Effector memory CD8-positive, alpha-beta T cell (primary cell): Measurements from ENCODE around the gene NUP210L.

Experiments used
- ATAC-seq: fragments of 150-1000 bp; cut with Tn5 transposase; replicated peaks from 2 replicates; pipeline ENCODE4 v1.10.0; 2021; ENCODE audit warnings: mild to moderate bottlenecking, moderate library complexity
- DNase-seq, 3 experiments: peaks; one replicate each; pipeline ENCODE4 v3.0.0; 2021
- H3K27ac Mint-ChIP-seq, 2 donors: one replicate each; pipeline ENCODE4 v1.8.0; 2022; ENCODE audit warnings: mild to moderate bottlenecking in 2 of 2, mixed read lengths in 2 of 2, moderate library complexity in 2 of 2
- H3K27me3 Mint-ChIP-seq, 2 donors: one replicate each; pipeline ENCODE4 v1.8.0; 2022; ENCODE audit warnings: mixed read lengths in 2 of 2
- H3K36me3 Mint-ChIP-seq: one replicate; pipeline ENCODE4 v1.8.0; 2022; ENCODE audit warnings: mild to moderate bottlenecking, moderate library complexity, mixed read lengths; ENCODE audit not compliant: insufficient read depth
- H3K4me1 Mint-ChIP-seq, 2 donors: one replicate each; pipeline ENCODE4 v1.8.0; 2022; ENCODE audit warnings: low read depth in 2 of 2, mixed read lengths in 2 of 2
- H3K4me3 Mint-ChIP-seq, 2 donors: one replicate each; pipeline ENCODE4 v1.8.0; 2022; ENCODE audit warnings: mild to moderate bottlenecking in 2 of 2, mixed read lengths in 2 of 2, moderate library complexity in 2 of 2
- H3K9me3 Mint-ChIP-seq, 2 donors: one replicate each; pipeline ENCODE4 v1.8.0; 2022; ENCODE audit warnings: mixed read lengths in 2 of 2

The NUP210L gene

GRCh38 chr1:153958961-153959260 lies 196.0 kb downstream of the NUP210L start:
- H3K4me3 Mint-ChIP-seq = peak overlapping the region; percentile 89 to 90
- H3K36me3 Mint-ChIP-seq = peaks cover 11% of the 10 kb centered on the region
- ATAC-seq (no peak), DNase-seq (no peak)
- no peaks in the 10 kb centered on the region for H3K9me3 Mint-ChIP-seq
- peaks cover 44 to 45% of the 10 kb centered on the region in 2 donors for H3K4me1 Mint-ChIP-seq
- no peaks in the 10 kb centered on the region for H3K27me3 Mint-ChIP-seq
- peak overlapping the region; percentile 83 to 92 for H3K27ac Mint-ChIP-seq

GRCh38 chr1:153958111-153958960 lies 196.5 kb downstream of the NUP210L start, which contains the start of gene CRTC2:
Gene CRTC2, minus strand, starts transcription at chr1:153958612. Its CDS starts 115 bp downstream, at chr1:153958497.
- Mint-ChIP-seq H3K4me1 (peaks cover 42 to 43% of the 10 kb centered on the region in 2 donors), H3K27ac (peak within 1 kb of the TSS; percentile 83 to 92), H3K27me3 (no peaks in the 10 kb centered on the region), H3K9me3 (no peaks in the 10 kb centered on the region), H3K4me3 (peak within 1 kb of the TSS; percentile 89 to 90), H3K36me3 (peaks cover 14% of the 10 kb centered on the region)
- peak; percentile 95 to 98 (median 97) for DNase-seq
- ATAC-seq = peak; percentile 89

- peak overlapping the region; percentile 89 to 90 for H3K4me3 Mint-ChIP-seq
- H3K9me3 Mint-ChIP-seq = no peaks in the 10 kb centered on the region
- DNase-seq (peak; percentile 25 to 44 (median 32)), ATAC-seq (peak; percentile 28)
- H3K27ac Mint-ChIP-seq = peak overlapping the region; percentile 83 to 92
- H3K36me3 Mint-ChIP-seq = peaks cover 20% of the 10 kb centered on the region
- H3K27me3 Mint-ChIP-seq = no peaks in the 10 kb centered on the region
- H3K4me1 Mint-ChIP-seq = peaks cover 40 to 41% of the 10 kb centered on the region in 2 donors
Measured at GRCh38 chr1:153957744-153958110, 197.1 kb downstream of the NUP210L start.

- peaks cover 26% of the 10 kb centered on the region for H3K36me3 Mint-ChIP-seq
- H3K9me3 Mint-ChIP-seq = no peaks in the 10 kb centered on the region
- H3K4me3 Mint-ChIP-seq = peak overlapping the region; percentile 89 to 90
- peaks cover 34 to 39% of the 10 kb centered on the region in 2 donors for H3K4me1 Mint-ChIP-seq
- DNase-seq = no peak
- no peak for ATAC-seq
- H3K27ac Mint-ChIP-seq = peak overlapping the region; percentile 83 to 92
- no peaks in the 10 kb centered on the region for H3K27me3 Mint-ChIP-seq
Measured at GRCh38 chr1:153956997-153957715, 197.7 kb downstream of the NUP210L start.

DNA sequence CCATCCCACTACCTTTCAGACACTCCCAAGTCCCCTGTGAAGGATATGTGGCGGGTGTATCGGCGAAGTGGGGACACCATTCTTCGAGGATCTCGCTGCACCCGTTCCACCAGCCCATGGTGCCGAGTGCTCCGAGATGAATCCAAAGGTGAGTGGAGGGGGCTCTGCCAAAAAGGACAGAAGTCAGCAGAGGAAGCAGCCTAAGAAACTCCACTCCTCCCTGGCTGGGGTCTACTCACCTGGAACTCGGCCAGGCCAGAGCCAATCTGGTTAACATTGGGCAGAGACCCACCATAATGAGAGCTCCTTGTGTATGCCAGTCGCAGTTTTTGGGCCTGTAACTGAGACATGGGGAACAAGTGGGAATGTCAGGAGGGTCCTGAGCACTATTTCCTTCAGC lies 200.0 kb downstream of the NUP210L start:
- Mint-ChIP-seq H3K4me1 (peaks cover 34 to 39% of the 10 kb centered on the region in 2 donors), H3K4me3 (peak overlapping the region in 1 of 2 donors; percentile 35), H3K27me3 (no peaks in the 10 kb centered on the region), H3K9me3 (no peaks in the 10 kb centered on the region), H3K36me3 (peaks cover 47% of the 10 kb centered on the region), H3K27ac (peak overlapping the region; percentile 83 to 92)
- ATAC-seq (no peak), DNase-seq (no peak)

GRCh38 chr1:153953859-153954365 lies 201.0 kb downstream of the NUP210L start:
- peaks cover 49% of the 10 kb centered on the region for H3K36me3 Mint-ChIP-seq
- H3K27me3 Mint-ChIP-seq = no peaks in the 10 kb centered on the region
- H3K4me1 Mint-ChIP-seq = peaks cover 34 to 39% of the 10 kb centered on the region in 2 donors
- H3K9me3 Mint-ChIP-seq = no peaks in the 10 kb centered on the region
- no peak overlapping the region for H3K4me3 Mint-ChIP-seq
- peak overlapping the region; percentile 67 to 92 for H3K27ac Mint-ChIP-seq
- no peak for ATAC-seq
- no peak for DNase-seq

GRCh38 chr1:153951801-153952200 lies 203.1 kb downstream of the NUP210L start:
- peak overlapping the region in 1 of 2 donors; percentile 42 for H3K27ac Mint-ChIP-seq

DNA sequence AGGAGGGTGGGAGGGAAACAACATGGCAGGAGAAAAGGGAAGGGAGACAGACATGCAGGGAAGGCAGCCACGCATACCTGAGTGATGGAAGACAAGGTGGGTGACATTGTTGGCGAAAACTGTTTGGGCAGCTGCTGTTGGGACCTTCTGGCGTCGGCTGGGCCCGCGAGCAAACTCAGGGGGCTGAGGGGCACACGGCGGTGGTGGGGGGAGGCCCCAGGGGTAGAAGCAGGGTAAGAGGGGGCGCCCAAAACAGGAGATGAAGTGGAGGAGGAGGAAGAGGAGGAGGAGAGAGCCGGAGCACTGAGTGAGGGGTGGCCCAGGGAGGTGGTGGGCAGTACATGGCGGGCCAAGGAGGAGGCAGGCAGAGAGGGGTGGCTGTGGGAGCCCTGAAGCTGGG lies 203.7 kb downstream of the NUP210L start:
- Mint-ChIP-seq H3K27ac (peak overlapping the region in 1 of 2 donors; percentile 42), H3K36me3 (peaks cover 59% of the 10 kb centered on the region), H3K4me1 (peaks cover 25 to 30% of the 10 kb centered on the region in 2 donors), H3K27me3 (no peaks in the 10 kb centered on the region), H3K9me3 (no peaks in the 10 kb centered on the region), H3K4me3 (no peak overlapping the region)
- ATAC-seq (no peak), DNase-seq (no peak)

More at GRCh38 chr1:153951801-153952200, 203.1 kb downstream of the NUP210L start:
- Mint-ChIP-seq H3K4me3 (no peak overlapping the region), H3K27me3 (no peaks in the 10 kb centered on the region), H3K36me3 (peaks cover 59% of the 10 kb centered on the region), H3K4me1 (peaks cover 29 to 34% of the 10 kb centered on the region in 2 donors), H3K9me3 (no peaks in the 10 kb centered on the region)
- ATAC-seq (no peak), DNase-seq (no peak)

DNA sequence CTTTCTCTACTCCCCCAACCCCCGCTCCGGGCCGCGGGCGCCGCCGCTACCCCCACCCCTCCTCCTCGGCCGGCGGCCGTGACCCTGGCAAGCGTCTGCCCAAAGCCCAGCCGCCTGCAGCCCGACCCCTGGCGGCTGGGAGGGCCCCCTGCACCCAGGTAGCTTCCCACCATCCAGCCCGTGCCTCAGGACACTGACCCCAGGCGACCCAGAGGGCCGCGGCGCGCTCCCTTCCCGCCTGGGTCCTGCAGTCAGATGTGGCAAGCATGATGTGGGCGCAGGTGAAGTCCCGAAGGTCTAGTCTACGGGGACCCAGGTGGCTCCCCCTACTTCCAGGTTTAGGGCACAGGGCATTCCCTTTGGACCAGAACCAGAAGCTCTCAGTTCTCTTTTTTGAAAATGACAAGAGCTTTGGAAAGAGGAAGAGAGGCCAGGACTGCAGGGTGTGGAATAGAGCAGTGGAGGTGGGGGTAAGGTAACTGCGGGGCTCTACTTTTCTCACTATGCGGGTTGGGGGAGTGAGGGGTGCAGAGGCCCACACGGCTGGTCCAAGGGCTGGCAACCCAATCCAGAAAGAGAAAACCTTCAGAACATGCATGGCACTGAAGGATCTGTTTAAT lies 208.1 kb downstream of the NUP210L start, which contains the start of gene DENND4B:
Gene DENND4B (minus strand): TSS at position 97 of the 620 bp plus-strand sequence. CDS start 2,344 bp downstream, outside the sequence.
- peak within 1 kb of the TSS; percentile 93 to 94 for H3K4me3 Mint-ChIP-seq
- ATAC-seq (peak; percentile 54), DNase-seq (peak; percentile 65 to 69 (median 66))
- H3K27me3 Mint-ChIP-seq = no peaks in the 10 kb centered on the region
- no peaks in the 10 kb centered on the region for H3K9me3 Mint-ChIP-seq
- peak within 1 kb of the TSS; percentile 96 to 97 for H3K27ac Mint-ChIP-seq
- H3K36me3 Mint-ChIP-seq = peaks cover 74% of the 10 kb centered on the region
- peaks cover 39 to 40% of the 10 kb centered on the region in 2 donors for H3K4me1 Mint-ChIP-seq

DNA sequence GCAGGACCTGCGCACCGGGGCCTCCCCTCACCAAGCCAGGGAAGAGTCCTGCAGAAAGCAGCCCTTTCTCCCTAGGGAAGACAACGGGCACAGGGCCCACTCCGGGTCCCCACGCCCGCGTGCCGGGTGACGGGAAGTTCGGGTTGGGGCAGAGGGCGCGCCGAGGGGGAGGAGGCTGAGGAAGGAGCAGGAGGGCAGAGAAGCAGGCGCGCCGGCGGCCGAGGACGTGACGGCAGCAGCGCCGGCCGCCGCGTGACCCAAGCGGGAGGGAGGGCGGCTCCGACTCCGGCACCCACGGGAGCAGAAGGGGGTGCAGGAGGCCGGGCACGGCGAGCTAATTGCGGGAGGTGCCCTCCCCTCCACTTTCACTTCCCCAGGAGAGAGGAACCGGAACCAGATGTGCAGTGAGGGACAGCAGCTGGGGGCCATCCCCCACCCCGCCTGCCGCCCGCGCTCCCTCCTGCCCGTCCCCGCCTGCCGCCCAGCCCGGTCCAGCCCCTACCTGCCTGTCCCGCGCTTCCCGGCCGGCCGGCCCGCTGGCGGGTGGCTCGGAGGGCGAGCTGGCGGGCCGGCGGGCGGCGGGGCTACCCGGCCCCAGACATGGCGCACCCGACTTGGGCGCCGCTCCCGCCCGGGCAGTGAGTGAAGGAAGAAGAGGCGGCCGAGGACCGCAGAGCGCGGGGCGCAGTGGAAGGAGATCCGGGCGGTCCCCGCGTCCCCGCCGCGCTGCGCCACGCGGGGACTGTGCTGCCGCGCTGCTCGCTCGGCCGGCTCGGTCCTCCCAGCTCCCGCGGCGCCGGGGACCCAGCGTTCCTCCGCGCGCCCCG lies 208.9 kb downstream of the NUP210L start:
- DNase-seq (peak; percentile 72 to 75 (median 74)), ATAC-seq (peak; percentile 67)
- H3K27ac Mint-ChIP-seq = peak overlapping the region; percentile 96 to 97
- H3K9me3 Mint-ChIP-seq = no peaks in the 10 kb centered on the region
- H3K27me3 Mint-ChIP-seq = no peaks in the 10 kb centered on the region
- peaks cover 70% of the 10 kb centered on the region for H3K36me3 Mint-ChIP-seq
- H3K4me1 Mint-ChIP-seq = peaks cover 43 to 44% of the 10 kb centered on the region in 2 donors
- H3K4me3 Mint-ChIP-seq = peak overlapping the region; percentile 93 to 94

- Mint-ChIP-seq H3K4me3 (peak overlapping the region; percentile 93 to 94), H3K4me1 (peaks cover 45 to 46% of the 10 kb centered on the region in 2 donors), H3K36me3 (peaks cover 63% of the 10 kb centered on the region), H3K27ac (peak overlapping the region; percentile 96 to 97), H3K27me3 (no peaks in the 10 kb centered on the region), H3K9me3 (no peaks in the 10 kb centered on the region)
- peak; percentile 79 to 84 (median 83) for DNase-seq
- peak; percentile 75 for ATAC-seq
Measured at GRCh38 chr1:153945131-153945794, 209.6 kb downstream of the NUP210L start.

DNA sequence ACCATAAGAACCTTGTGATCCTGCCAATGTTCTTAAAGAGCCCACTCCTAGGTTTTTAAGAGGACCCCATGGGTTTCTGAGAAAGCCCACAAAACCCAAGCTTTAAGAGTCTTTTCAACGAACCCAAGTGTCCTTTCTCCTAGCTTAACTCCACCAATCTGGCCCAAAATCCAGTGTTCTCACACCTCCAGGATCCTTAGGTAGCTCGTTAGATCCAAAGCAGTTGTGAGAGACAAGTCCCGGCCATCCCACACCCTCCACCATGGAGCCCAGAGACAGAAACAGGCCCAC lies 210.1 kb downstream of the NUP210L start:
- H3K9me3 Mint-ChIP-seq = no peaks in the 10 kb centered on the region
- no peak for ATAC-seq
- DNase-seq = no peak
- peaks cover 49 to 50% of the 10 kb centered on the region in 2 donors for H3K4me1 Mint-ChIP-seq
- peaks cover 60% of the 10 kb centered on the region for H3K36me3 Mint-ChIP-seq
- no peaks in the 10 kb centered on the region for H3K27me3 Mint-ChIP-seq
- peak overlapping the region; percentile 93 to 94 for H3K4me3 Mint-ChIP-seq
- H3K27ac Mint-ChIP-seq = peak overlapping the region; percentile 96 to 97
